Astrocyte (in vitro differentiated cells and primary cell): ENCODE data around the gene RHD.

ENCODE experiments used
- CTCF ChIP-seq: IDR thresholded peaks from 2 replicates; pipeline ENCODE4 v1.5.1; 2011; ENCODE audit warnings: low read depth, mild to moderate bottlenecking, inconsistent platforms, low read length, moderate library complexity; ENCODE audit not compliant: insufficient read depth
- EZH2 ChIP-seq: IDR thresholded peaks from 2 replicates; pipeline ENCODE4 v1.6.1; 2012; ENCODE audit warnings: mild to moderate bottlenecking, low read length, inconsistent platforms; ENCODE audit not compliant: insufficient read depth

GRCh38 chr1:25356848-25357247 lies 84.5 kb downstream of the RHD start:
- TF ChIP-seq CTCF (no peak), EZH2 (no peak)
